ENCODE data around the gene MUC5B.
"Not testable (repeated sequence)": the region's sequence is repeated elsewhere in the genome, so short reads cannot be mapped to it uniquely, and the experiment has no call there.

The MUC5B gene

DNA sequence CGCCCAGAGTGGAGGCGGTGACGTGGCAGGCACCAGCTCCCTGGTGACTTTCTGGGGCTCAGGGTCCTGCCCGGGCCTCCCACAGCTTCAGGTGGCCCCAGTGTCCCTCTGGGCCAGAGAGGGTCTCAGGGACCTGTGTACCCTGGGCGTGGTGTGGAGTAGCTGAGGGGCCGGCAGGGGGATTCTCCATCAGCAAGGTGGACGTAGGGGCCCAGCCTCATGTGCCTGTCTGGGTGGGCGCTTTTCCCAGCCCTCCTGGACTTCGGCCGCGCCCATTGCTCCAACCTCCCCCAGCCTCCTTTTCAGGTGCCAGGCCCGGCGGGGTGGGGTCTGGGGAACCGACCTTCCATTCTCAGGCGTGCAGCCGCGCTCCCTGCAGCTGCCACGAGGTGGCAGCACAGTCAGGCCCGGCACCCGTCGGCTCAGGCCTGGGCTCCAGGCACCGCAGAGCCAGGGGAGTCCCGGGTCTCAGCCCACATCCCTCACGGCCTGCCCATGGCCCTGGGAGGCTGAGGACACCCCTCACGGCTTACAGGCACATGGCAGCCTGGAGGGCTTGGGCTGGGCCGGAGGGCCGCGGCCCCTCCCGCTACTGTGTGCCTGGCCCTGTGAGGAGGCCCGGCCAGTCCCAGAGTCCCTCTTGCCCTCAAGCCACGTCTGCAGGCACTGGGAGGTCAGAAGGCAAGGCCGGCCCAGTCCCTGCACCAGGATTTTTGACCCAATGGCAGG lies 19.9 kb upstream of the MUC5B start:
- FAIRE-seq = no peak
- DNase-seq (ENCODE audit: low spot score) = peak; percentile 6

DNA sequence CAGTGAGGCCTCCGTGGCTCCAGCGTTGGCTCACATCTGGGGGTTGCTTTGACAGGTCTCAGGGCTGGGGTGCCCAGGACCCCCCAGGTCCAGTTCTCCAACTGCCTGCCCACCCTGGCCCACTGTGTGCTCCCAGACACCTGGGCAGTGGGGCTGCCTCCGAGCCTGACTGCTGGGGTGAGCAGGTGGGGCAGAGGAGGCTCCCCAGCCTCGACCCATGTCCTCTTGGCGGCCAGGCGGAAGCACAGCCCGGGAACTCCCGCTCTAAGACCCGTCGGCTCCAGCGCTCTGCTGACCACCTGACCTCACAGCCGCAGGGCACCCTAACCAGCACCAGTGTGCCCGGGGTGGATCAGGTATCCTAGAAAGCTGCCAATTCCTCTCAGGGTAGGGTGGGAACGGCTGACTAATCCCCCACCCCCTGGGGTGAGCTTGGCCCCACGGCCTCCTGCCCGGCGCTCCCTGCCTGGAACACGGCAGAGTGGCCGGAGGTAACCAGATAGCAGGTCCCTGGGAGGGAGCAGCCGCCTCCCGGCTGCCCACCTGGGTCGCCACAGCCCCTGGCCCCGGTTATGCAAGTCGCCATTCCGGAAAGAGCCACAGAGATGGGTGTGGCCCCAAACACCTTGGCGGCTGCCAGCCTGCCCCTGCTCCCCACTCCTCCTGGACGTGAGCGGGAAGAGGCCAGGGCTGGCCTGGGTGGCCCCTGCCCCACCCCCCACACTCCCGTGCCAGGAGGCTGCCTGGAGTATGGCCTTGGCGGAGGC lies 19.2 kb upstream of the MUC5B start:
- DNase-seq (ENCODE audit: low spot score) (no peak), FAIRE-seq (no peak)

DNA sequence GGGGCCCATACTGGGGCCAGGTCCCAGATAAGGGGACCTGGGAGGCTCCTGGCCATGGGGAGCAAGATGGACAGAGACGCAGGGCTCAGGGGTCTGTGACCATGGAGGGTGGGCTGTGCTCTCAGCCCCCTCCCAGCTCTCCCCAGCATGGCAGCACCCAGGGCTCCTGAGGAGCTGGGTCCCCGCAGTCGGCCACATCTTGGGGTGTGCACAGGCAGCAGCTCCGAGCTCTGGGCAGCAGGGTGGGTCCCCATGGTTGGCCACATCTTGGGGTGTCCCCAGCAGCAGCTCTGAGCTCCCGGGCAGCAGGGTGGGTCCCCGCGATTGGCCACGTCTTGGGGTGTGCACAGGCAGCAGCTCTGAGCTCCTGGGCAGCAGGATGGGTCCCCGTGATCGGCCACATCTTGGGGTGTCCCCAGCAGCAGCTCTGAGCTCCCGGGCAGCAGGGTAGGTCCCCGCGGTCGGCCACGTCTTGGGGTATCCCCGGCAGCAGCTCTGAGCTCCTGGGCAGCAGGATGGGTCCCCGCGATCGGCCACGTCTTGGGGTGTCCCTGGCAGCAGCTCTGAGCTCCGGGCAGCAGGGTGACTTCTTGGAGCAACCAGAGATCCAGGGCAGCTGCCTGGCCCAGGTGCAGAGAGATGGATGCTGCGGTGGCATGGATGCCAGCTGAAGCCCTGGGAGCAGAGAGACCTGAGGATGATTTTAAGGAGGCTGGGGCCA lies 18.3 kb upstream of the MUC5B start:
- DNase-seq (ENCODE audit: low spot score) (no peak), FAIRE-seq (no peak)

- FAIRE-seq = no peak
- DNase-seq (ENCODE audit: low spot score) = no peak
Measured at GRCh38 chr11:1205121-1205986, 17.5 kb upstream of the MUC5B start.

GRCh38 chr11:1205987-1206331 lies 16.9 kb upstream of the MUC5B start:
- no peak for FAIRE-seq
- DNase-seq (ENCODE audit: low spot score) = no peak

DNA sequence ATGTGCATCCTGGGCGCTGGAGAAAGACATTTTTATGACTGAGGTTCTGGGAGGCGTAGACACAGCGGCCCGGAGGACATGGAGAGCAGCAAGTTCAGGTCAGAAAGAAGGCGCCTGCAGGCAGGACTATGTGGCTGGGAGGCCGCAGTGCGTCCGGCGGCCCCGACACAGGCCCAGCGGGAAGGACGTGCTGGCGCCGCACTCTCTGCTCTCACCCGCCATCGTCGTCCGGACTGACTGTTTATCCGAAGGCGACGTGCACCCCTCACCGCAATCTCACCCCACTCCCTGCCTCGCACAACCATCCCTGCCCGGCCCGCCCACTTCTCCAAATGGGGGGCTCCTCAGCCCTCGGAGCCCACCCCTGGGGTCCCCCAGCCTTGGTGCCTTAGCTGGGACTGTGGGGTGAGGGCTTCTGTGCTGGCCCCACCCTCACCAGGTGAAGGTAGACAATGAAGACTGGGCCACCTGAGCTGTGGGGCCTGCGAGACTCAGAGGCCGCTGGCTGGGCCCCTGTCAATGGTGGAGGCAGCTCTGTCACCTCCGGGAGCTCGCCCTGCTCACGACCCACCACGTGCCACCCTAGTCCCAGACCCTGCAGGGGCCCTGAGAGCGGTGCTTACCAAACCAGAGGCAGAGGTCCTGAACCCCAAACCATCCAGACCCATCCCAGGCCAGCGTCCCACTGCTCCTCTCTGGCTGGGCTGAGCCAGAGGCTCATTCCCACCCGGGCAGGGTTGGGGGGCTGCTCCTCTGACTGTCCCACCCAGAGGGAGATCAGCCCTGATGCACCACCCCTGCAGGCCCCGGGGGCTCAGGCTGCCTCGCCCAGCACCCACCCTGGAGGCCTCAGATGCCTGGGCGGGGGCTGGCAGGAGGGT lies 16.2 kb upstream of the MUC5B start:
- DNase-seq (ENCODE audit: low spot score) (no peak), FAIRE-seq (no peak)

GRCh38 chr11:1207401-1208143 lies 15.3 kb upstream of the MUC5B start:
- no peak for FAIRE-seq

DNA sequence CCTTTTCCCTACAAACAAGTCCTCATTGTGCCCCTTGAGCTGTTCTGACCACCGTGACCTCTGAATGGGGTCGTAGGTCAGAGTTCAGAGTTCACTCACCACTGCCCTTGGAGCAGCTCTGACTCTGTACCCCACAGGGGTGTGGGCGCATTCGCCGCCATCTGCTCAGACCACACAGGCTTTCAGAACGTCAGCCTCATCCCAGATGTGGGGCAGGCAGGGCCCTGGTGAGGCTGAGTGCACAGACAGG lies 14.8 kb upstream of the MUC5B start:
- DNase-seq (ENCODE audit: low spot score) (no peak), FAIRE-seq (no peak)

More at GRCh38 chr11:1207401-1208143, 15.3 kb upstream of the MUC5B start:
- DNase-seq (ENCODE audit: low spot score) = no peak

DNA sequence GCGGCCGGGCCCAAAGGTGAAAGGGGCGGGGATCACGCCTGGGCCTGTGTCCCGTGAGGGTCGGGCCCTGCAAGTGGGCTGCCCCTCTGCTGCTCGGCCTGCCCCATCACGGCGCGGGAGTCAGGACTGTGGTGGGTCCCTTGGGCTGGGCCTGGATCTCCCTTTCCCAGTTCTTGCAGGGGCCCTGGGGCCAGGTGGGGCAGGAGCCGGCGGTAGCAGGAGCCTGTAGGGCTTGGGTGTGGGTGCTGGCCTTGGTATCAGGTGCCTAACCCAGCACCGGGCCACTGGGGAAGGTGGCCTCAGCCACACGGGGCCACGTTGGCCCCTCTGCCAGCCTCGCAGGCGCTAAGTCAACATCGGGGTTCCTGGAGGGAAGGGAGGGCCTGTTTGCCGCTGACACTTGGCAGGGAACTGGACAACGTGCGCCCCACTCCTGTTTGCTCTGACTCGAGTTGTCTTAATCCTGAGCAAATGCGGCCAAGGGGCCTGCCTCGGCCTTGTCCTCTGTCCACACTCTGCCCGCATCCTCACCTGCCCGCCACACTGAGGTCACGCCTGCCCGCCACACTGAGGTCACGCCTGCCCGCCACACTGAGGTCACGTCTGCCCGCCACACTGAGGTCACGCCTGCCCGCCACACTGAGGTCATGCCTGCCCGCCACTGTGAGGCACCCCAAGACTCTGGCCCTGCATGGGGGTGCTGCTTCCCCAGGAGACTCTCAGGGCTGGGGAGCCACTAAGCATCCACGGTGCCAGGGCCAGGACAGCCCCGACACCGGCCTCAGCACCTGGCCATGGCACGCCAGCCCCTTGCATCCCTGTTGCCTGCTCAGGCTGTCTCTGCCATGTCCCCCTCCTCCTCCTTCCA lies 14.2 kb upstream of the MUC5B start:
- no peak for DNase-seq (ENCODE audit: low spot score)

DNA sequence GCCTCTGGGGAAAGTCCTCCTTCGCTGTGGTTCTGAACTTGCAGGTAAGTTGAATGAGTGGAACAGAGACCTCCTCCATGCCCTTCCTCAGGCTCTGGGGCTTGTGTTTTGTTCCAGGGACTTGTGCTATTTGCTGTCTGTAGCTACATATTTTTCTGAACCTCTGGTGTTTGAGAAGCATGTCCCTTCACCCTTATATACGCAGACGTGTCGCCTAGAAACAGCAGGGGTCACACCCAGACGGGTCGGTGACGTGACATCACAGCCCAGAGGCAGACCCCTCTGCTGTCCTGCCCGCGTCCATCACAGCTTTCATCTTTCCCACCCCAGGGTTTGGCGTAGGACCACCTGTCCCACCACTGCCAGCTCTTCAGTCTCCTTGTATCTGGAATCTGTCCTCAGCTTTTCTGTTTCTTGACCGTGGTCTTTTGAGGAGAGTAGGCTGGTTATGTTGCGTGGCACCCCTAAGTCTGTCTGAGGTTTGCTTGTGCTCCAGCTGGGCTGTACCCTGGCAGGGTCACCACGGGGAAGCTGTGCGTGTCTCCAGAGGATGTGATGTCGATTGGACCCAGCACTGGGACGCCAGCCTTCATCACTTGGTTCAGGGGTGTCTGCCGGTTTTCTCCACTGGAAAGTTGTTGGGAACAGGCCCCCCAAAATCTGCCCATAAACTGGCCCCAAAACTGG lies 13.4 kb upstream of the MUC5B start:
- FAIRE-seq (no peak), DNase-seq (ENCODE audit: low spot score) (no peak)

More for the DNA sequence above, 14.2 kb upstream of the MUC5B start:
- FAIRE-seq = no peak

GRCh38 chr11:1211838-1212237 lies 11.0 kb upstream of the MUC5B start:
- DNase-seq (ENCODE audit: low spot score) (no peak), FAIRE-seq (no peak)

GRCh38 chr11:1215826-1216225 lies 7.0 kb upstream of the MUC5B start:
- not testable (repeated sequence) for DNase-seq (ENCODE audit: low spot score); FAIRE-seq

DNA sequence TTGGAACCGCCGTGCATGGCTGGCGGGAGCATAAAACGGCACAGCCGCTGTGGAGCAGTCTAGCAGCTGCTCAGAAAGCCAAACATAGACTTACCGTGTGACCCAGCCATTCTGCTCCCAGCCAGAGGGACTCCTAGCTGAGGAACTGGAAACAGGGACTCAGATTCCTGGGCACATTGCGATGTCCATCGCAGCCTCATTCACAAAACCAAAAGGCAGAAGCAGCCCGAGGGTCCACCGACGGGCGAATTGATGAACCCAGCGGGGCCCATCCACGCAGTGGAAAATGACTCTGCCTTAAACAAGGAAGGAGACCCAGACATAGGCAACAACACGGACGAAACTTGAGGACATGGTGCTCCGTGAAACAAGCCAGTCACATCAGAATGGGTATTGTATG lies 5.7 kb upstream of the MUC5B start:
- no peak for DNase-seq (ENCODE audit: low spot score)
- no peak for FAIRE-seq

- no peak for FAIRE-seq
- no peak for DNase-seq (ENCODE audit: low spot score)
Measured at GRCh38 chr11:1218256-1218787, 4.5 kb upstream of the MUC5B start.

- DNase-seq (ENCODE audit: low spot score) (no peak), FAIRE-seq (no peak)
Measured at GRCh38 chr11:1218788-1219445, 3.9 kb upstream of the MUC5B start.

DNA sequence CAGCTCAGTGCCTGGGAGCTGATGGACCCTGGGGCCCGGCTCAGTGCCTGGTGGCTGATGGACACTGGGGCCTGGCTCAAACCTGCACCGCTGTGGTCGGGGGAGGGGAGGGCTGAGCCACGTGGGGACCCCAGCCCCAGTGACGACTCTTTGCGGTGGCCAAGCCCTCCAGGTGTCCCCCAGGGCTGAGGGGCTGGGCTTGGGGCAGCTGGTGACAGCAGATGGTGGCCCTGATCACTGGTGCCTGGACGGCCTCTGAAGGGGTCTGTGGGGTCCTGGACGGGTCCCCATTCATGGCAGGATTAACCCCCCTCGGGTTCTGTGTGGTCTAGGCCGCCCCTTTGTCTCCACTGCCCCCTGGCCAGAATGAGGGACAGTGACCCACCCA lies 3.4 kb upstream of the MUC5B start:
- DNase-seq (ENCODE audit: low spot score) (no peak), FAIRE-seq (no peak)

Data from RCC 7860 (cell line).